GM19035 (cell line): ENCODE results near the gene NREP.

Experiments used
- ATAC-seq: cut with Tn5 transposase; IDR thresholded peaks from one replicate; pipeline ENCODE4 v1.9.1; 2021; ENCODE audit not compliant: unreplicated experiment

The NREP gene

DNA sequence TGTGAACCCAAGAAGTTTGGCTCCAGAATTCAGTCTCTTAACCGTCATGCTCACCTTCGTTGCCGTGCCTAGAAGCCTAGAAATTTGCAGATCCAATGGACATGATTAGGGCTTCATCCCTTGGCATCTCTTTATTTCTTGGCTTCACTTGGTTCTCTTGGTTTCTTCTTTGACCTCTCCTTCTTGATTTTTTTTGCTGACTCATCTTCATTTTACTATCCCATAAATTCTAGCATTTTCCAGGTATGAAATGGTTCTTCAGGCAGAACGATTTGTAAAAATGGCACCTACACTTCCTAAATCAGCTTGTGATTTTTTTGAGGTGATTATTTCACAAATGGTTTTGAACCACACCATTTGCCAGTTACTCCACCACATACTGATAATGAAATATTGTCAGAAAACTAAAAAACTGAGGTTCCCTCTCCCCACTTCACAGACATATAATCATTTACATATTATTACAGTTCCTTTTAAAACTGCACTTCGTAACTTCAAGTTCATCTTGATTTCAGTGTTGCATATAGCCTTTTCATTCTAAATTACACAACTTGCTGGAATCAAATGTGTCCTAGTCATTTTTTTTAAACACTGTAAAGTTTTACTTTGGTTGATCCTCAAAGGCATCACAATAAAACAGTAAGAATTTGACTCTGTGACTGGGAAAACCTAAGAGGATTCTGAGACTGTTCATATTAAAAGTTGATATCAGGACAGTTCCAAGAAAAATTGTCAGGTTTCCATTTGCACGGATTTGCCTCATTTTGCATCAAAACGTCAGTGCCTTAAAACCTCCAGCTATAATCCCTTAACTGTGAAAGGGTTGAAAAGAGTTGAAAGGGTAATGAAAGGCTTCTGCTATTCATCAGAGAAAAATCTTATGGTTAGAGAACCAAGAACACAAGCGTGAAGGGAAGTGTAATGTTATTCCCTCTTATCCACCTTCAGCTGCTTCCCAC lies 8.9 kb upstream of the NREP start:
- no peak for ATAC-seq

GRCh38 chr5:111764019-111764418 lies 7.0 kb upstream of the NREP start:
- ATAC-seq = no peak

DNA sequence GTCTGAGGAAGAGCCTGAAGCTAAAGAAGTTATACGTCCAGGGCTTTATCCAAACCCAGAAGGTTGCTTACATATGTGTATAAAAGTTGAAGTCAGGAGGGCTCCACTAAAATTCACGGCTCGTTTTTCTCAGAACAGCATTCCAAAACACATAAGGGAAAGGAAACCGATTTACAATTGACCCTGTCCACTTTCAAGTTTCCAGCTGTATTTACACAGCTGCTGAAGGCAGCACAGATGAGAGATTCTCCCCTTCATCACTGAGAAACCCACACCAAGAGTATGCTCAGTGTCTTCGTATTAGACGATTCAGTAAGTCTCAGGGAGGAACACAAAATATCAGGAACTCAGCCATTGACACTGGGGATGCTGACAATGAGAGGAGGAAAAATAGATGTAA lies 5.9 kb upstream of the NREP start:
- ATAC-seq = no peak

- no peak for ATAC-seq
These were observed 1.3 kb upstream of the NREP start for GRCh38 chr5:111758284-111758628.

DNA sequence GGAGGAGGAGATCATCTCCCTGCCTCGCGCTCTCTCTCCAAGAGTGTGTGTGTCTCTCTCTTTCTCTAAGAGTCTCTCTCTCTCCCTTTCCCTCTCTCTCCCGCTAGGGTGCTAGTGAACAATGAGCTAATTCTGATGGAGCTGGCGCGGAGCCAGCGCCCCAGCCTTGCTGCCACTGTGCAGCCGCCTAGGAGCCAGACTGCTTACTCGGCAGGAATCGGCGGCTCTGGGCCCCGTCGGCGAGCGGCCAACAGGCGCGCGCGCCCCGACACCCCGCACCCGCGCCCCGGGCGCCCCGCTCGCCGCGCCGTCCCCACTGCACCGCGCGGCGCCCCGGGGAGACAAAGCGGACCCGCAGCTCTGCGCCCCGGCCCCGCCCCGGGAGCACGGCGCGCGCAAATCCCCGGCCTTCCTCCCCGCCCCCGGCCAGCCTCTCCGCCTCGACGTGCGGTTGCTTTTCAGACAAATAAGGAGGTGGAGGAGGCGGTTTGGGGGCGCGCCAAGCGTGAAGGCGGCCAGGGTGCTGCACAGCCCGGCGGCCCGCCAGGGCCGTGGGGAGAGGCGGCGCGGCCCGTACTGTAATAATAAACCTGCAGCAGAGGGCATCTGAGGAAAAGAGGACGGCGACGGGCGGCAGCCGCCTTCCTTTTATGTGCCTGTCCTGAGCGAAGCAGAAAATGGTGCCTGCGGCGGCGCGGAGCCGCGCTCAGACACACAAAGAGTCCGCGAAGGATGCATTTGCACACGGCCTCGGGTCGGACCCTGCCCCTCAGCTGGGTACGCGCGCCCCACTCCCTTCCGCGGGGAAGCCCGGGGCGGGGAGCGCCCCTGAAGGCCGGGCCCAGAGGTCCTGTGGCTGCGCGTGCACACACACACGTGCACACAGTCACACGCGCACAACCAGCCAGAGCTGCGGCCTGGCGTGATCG lies 625 bp upstream of the NREP start:
- ATAC-seq = peak; percentile 84

DNA sequence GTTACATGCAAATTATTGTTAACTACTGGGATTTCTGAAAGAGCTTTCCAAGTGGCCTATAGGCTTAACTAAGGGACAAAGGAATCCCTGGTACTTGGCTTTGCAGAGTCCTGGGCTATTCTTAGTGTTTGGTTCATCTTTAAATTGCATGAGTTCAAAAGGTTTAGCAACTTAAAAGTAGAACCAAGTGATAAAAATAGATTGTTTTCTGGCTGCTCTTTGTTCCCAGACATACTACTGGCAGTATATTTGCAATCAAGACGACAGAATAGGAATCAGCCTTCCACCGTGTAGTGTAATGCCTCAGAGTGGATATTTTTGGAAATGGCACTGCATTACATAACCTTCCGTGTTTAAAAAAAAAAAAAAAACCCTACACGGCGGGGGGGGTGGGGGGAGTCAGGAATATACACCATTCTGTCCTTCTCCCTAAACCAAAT lies 1.0 kb downstream of the NREP start:
- no peak for ATAC-seq

GRCh38 chr5:111755345-111755941 lies 1.6 kb downstream of the NREP start:
- ATAC-seq = no peak

DNA sequence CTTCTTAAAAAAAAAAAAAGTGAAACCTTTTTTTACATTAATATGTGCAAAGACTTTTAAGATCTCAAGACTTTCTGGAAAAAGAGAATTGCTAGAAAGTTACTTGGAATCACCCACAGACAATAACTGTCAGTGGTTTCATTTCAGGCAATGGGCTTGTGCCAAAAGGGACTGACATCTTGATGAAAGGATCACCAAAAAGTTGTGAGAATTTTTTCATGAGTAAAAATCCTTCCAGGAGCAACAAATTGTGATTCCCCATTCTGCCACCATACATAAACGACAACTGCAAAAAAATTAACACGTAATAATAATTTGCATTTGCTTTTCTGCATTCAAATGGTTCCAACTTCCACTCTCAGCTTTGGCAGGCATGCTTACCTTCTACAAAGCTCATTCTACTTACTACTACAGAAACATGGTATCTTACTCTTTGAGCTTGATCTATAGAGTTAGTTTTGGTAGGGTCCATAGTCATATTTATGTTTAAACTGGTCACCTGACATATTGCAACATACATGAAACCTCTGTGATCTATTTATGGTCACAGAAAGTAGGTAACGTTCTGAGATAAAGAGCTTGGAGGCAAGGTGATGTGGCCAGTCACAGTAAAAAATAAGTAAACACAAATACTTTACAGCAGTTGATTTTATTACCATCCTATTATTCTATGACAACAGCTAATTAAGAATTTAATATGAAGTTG lies 3.0 kb downstream of the NREP start:
- ATAC-seq = no peak

DNA sequence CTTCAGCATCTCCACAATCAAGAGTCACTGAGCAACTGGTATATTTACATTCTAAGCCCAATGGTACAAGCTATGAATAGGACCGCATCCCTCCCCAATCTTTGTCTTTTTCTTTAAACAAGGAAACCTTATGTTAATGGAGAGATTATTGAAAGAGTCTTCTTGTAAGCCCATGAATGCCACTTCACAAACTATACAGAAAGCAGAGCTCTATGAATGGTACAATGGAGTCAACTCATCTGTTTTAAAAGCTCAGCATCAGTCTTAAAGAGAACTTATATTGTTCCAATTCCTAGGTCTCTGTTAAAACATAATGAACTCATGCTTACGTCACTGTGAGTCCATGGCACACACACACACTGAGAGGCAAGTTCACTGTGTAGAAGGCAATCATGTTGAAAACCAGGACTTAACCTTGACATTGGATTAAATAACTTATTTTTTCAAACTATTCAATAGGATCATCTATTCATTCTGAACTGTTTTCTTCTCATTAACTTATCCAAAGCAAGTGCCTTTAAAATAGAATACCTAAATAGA lies 4.5 kb downstream of the NREP start:
- ATAC-seq = no peak

- no peak for ATAC-seq
These were observed 7.5 kb downstream of the NREP start for GRCh38 chr5:111749303-111750026.

GRCh38 chr5:111748304-111748763 lies 8.7 kb downstream of the NREP start:
- ATAC-seq = no peak

DNA sequence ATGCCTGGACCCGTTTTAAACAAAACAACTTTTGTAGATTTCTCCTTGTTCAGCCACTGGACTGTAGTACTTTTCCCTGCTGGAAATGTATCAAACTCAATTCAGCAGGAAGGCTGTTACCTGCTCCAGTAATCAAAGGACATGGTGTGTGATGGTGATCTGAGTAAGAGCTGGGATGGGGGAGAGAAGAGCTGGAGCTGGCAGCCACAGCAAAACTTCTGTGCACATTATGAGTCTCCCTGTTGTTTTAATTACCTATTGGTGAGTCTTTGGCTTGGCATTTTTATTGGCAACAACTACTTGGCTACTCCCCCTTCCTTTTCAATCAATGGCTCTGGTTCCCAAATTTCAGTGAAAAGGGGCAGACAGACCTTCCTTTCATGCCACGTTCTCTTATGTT lies 9.7 kb downstream of the NREP start:
- ATAC-seq = no peak

DNA sequence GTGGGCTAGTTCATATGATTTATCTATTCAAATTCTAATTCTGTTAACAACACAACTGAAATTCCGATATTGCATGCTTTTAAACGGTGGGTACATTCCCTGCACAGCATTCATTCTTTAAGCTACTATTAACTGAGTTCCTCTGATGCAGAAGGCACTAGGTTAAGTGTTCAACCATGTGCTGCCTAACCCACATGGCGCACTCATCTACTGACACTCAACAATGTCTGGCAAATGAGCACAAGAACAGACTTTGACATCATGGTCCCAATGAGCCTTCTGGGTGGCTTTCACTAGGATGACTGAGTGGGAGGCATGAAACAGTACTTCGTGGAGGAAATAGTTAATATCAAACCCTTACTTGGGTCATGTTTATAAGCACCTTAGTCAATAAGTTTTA lies 10.2 kb downstream of the NREP start:
- ATAC-seq = no peak

GRCh38 chr5:111745075-111745739 lies 11.8 kb downstream of the NREP start:
- ATAC-seq = no peak

DNA sequence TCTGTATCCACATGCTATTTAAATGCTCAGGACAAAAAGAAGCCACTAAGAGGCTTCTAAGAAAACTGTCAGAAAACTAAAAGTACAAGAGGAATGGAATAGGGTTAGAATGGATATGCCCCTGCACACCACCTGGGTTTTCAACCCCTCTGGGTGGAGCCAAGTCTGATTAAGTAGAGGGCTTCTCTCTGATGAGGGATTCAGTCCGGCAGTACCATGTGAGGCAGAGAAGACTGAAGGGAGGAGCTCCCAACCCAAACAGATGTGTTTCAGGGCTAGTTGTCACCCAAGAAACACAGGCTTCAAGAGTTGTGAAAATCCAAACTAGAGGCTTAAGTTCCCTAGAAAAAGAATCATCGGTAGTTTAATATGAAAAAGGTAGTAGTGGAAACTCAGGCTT lies 12.5 kb downstream of the NREP start:
- ATAC-seq = no peak

DNA sequence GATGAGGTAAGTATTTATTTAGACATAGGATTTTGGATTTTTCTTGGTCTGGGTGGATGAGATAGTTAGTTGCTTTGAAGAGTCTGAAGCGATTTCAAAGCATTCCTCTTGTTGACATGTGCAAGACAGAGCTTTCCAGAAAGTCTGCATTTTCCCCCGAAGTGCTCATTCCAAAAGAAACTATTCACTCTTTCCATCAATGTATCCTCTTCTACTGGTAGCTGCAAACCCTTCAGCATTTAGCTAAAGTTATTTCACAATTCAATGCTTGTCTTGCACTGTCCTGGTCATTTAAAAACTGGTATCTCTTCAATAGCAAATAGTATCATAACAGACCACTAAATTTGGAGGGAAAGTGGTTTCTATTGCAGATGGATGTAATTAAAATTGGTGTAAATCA lies 13.0 kb downstream of the NREP start:
- ATAC-seq = no peak

DNA sequence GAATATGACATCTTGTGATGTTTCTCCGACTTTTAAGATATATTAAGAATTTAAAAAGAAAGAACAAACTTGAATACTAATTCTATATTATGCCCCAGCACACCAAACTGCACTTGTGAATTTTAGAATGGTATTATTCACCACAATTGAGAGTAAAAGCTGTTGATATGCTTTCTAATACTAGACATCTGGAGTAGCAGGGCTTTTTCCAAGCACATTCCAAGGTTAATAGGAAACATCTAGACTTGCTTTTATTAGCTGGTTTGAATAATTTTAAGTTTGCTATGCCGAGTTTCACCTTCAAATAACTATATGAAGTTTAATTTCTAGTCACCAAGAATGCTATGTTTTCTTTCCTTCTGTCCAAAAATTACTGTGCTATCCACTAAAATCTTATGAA lies 13.5 kb downstream of the NREP start:
- no peak for ATAC-seq

DNA sequence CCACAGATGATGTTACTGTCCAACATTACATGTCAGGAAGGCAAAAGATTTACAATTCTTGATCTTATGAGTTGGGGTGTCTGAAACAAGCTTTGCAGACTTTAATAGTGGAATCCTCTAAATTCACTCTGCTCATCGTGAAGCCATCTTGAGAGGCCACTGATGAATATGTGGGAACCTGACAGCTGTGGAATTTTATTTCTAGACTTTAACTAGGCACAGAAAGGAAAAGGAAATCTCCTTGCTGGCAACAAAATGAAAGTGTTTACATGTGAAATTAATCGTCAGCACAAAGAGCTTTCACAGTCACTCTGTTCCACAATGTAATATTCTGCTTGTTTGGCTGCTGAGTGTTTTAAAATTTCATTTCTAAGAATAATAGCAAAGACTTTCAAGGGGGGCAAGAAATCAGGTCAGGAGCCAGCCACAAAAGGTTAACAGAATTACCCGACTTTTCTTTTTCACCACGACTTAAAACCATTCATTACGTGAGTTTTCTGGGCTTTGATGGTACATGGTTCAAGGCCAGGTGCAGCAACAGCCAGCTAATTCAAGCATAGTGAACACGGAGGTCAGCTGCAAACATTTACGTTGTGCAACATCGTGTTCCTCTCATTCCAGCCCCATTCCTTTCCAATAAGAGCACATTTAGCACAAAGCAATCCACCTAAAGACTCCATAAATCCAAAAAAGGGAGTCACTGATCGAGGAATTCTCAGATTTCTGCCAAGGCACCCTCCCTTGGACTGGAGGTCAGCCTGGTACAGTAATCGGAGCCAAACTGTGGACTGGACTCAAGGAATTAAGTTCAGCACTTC lies 14.6 kb downstream of the NREP start:
- ATAC-seq = no peak
